ENCODE measurements around the gene FLII. TPM values are rescaled to one million over a fixed set of nuclear protein-coding genes. Genes with fewer than 3 reads are reported as not detected.

Gene FLII
- total and polyA plus RNA-seq, 2 of the 13 experiments (the other 11 are each of a cell fraction or from before 2014, with no cell fraction given): 130 to 303 TPM

DNA sequence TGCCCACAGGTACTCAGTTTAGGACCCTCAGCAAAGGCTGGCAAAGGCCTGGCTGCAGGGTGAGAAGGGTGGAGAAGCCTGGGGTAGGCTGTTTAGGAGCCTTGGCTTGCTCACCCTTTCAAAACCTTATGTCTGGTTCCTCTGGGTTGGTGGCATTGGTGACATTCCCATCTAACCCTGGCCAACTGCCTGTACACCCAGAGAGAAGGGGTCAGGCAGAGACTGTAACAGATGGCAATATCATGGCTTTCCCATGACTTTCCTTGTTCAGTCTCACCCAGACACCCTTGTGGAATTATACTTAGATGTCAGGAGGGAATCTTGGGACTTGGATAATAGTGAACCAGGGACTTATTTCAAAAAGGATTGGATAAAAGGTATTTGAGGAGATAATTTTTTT lies 51.6 kb downstream of the FLII start:
- H3K79me2 ChIP-seq (ENCODE audit: insufficient read depth, low read length): peaks cover 22% of the 10 kb centered on the region
- no peak for DNase-seq (ENCODE audit: low spot score)
- peaks cover 33% of the 10 kb centered on the region for H4K20me1 ChIP-seq (ENCODE audit: insufficient read depth, low read length)
- FAIRE-seq: no peak
- H3K27ac ChIP-seq (ENCODE audit: extremely low read length, insufficient read depth, low read length): no peak overlapping the region
- H3K4me2 ChIP-seq (ENCODE audit: low read depth, low read length): no peak overlapping the region
- ChIA-PET CTCF (ENCODE audit: low intra/inter-chr PET ratio, low total read pairs) (no interaction called here), POLR2A (no interaction called here)
- ATAC-seq: no peak
- no peak overlapping the region for H3K9ac ChIP-seq (ENCODE audit: insufficient read depth, low read depth, low read length)
- peaks cover 34 to 76% of the 10 kb centered on the region in 2 experiments for H3K36me3 ChIP-seq (replicated peaks in 1 of 2; ENCODE audit: control insufficient read depth in 1 of 2, insufficient read depth in 2 of 2, low read length in 2 of 2)
- intact Hi-C loops (cut with micrococcal nuclease; ENCODE audit: unreplicated experiment): no loop called here
- no peak overlapping the region for H3K4me3 ChIP-seq (replicated peaks in 1 of 3; ENCODE audit: insufficient read depth in 1 of 3, low read depth in 2 of 3, low read length in 3 of 3)
- no peak overlapping the region for H2AFZ ChIP-seq (ENCODE audit: low read length)
- in situ Hi-C loops (cut with HindIII; ENCODE audit: extremely low pct_ligation_motif_present, low pct_unique_long_range_greater_than_20kb): no loop called here
- H3K27me3 ChIP-seq (ENCODE audit: control insufficient read depth in 1 of 2, insufficient read depth in 2 of 2, low read length in 2 of 2): no peaks in the 10 kb centered on the region
- no peak for TF ChIP-seq PRDM4 (CRISPR knock-in tag; IDR thresholded peaks at IDR 0.05; ENCODE audit: borderline replicate concordance)
- TF ChIP-seq ZBTB26 (CRISPR knock-in tag; IDR thresholded peaks at IDR 0.05; ENCODE audit: borderline replicate concordance): no peak
- no peak for TF ChIP-seq ATF5 (CRISPR knock-in tag; IDR thresholded peaks at IDR 0.05; ENCODE audit: low read depth)
- no peak for TF ChIP-seq ATRX (CRISPR knock-in tag; IDR thresholded peaks at IDR 0.05; ENCODE audit: borderline replicate concordance)
- no peak for TF ChIP-seq HNF1B (CRISPR knock-in tag; IDR thresholded peaks at IDR 0.05)
- TF ChIP-seq THYN1 (CRISPR knock-in tag; IDR thresholded peaks at IDR 0.05; ENCODE audit: borderline replicate concordance, low read depth): no peak
- no peak for TF ChIP-seq NCOR1 (IDR thresholded peaks at IDR 0.05; ENCODE audit: borderline replicate concordance, low read length)
- TF ChIP-seq SPEN (CRISPR knock-in tag; IDR thresholded peaks at IDR 0.05; ENCODE audit: low read depth): no peak
- no peak for TF ChIP-seq MAF1 (CRISPR knock-in tag; IDR thresholded peaks at IDR 0.05; ENCODE audit: borderline replicate concordance)
- TF ChIP-seq, protein P1, sequence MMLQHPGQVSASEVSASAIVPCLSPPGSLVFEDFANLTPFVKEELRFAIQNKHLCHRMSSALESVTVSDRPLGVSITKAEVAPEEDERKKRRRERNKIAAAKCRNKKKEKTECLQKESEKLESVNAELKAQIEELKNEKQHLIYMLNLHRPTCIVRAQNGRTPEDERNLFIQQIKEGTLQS (CRISPR knock-in tag; IDR thresholded peaks at IDR 0.05): no peak
- no peak for TF ChIP-seq ZNF780A (CRISPR knock-in tag; IDR thresholded peaks at IDR 0.05)
- H3K4me1 ChIP-seq (ENCODE audit: insufficient read depth, low read length): peaks cover 17% of the 10 kb centered on the region
- BruUV-seq (replicated peaks): no TSS peak
- no peaks in the 10 kb centered on the region for H3K9me3 ChIP-seq (ENCODE audit: low read length)

Measured in HepG2 (cell line).